AG04449 (cell line): ENCODE results near the gene RBM28.

Experiments
- CTCF ChIA-PET: fragments of 350-600 bp; formaldehyde crosslinking; extraction: SDS; loops from one replicate; lab custom pipeline; 2021; ENCODE audit warnings: antibody characterized with exemption; lab: Yijun Ruan, JAX
- POLR2A ChIA-PET: fragments of 400-600, 350-600 bp; formaldehyde crosslinking; extraction: SDS; loops from one replicate; lab custom pipeline; 2020; ENCODE audit warnings: antibody characterized with exemption, inconsistent platforms; lab: Yijun Ruan, JAX
- DNase-seq: peaks from one replicate; pipeline ENCODE4 v3.0.0-alpha.2; 2010; ENCODE audit warnings: low read depth, low spot score
- H3K4me3 ChIP-seq: 2 replicates; pipeline ENCODE4 v1.5.1; 2011; ENCODE audit warnings: low read depth, mild to moderate bottlenecking, control low read depth, low read length
- CTCF ChIP-seq: IDR thresholded peaks from one replicate; pipeline ENCODE4 v1.5.1; 2011; ENCODE audit warnings: mild to moderate bottlenecking, moderate library complexity, low read length, control low read depth, inconsistent platforms; ENCODE audit not compliant: insufficient read depth; ENCODE audit errors: missing control alignments

The RBM28 gene

GRCh38 chr7:128376077-128376476 lies 32.4 kb upstream of the RBM28 start:
- CTCF ChIA-PET, result interaction anchor here (2.0 to 3.8 kb wide), 3 partner anchors 11 to 29 kb away, joined by 5 to 39 read pairs (median 11); no protein-coding TSS in a partner anchor
- DNase-seq, result no peak
- POLR2A ChIA-PET, result no interaction called here
- TF ChIP-seq CTCF, result no peak
- no peak overlapping the region for H3K4me3 ChIP-seq

- no peak for TF ChIP-seq CTCF
- POLR2A ChIA-PET, result no interaction called here
- CTCF ChIA-PET, result interaction anchor here (0.8 to 11.5 kb wide), 9 partner anchors 10 to 51 kb away, joined by 3 to 176 read pairs (median 4); no protein-coding TSS in a partner anchor
- no peak overlapping the region for H3K4me3 ChIP-seq
- no peak for DNase-seq
These were observed 30.3 kb upstream of the RBM28 start for GRCh38 chr7:128374041-128374440.

- ChIA-PET POLR2A (no interaction called here), CTCF (interaction anchor here (0.8 to 11.5 kb wide), 9 partner anchors 10 to 52 kb away, joined by 3 to 176 read pairs (median 4); no protein-coding TSS in a partner anchor)
- H3K4me3 ChIP-seq, result no peak overlapping the region
- TF ChIP-seq CTCF, result no peak
- no peak for DNase-seq
These were observed 29.9 kb upstream of the RBM28 start for GRCh38 chr7:128373606-128374005.

GRCh38 chr7:128370491-128370890 lies 26.8 kb upstream of the RBM28 start:
- no peak for DNase-seq
- ChIA-PET POLR2A (no interaction called here), CTCF (interaction anchor here (0.7 to 11.5 kb wide), 3 partner anchors 13 to 55 kb away, joined by 3 to 176 read pairs (median 4); no protein-coding TSS in a partner anchor)
- TF ChIP-seq CTCF, result no peak
- no peak overlapping the region for H3K4me3 ChIP-seq

GRCh38 chr7:128366986-128367385 lies 23.3 kb upstream of the RBM28 start:
- TF ChIP-seq CTCF, result no peak
- H3K4me3 ChIP-seq, result no peak overlapping the region
- DNase-seq, result no peak
- ChIA-PET POLR2A (no interaction called here), CTCF (interaction anchor here (1.6 to 11.5 kb wide), 2 partner anchors 17 to 19 kb away, joined by 9 to 176 read pairs; no protein-coding TSS in a partner anchor)

GRCh38 chr7:128366300-128366699 lies 22.6 kb upstream of the RBM28 start:
- POLR2A ChIA-PET, result no interaction called here
- TF ChIP-seq CTCF, result no peak
- DNase-seq, result no peak
- no peak overlapping the region for H3K4me3 ChIP-seq
- CTCF ChIA-PET, result interaction anchor here (2.2 to 11.5 kb wide), 2 partner anchors 18 to 19 kb away, joined by 7 to 176 read pairs; no protein-coding TSS in a partner anchor
